Caco-2 (cell line): ENCODE data around the gene BCOR. TPM values are rescaled to one million over a fixed set of nuclear protein-coding genes. Genes with fewer than 3 reads are reported as not detected.

ENCODE experiments used
- BruUV-seq: library from RNA; stranded (reverse); fragments of 400-500 nt; replicated peaks from 2 replicates; lab custom pipeline; 2021; lab: Mats Ljungman, UMichigan
- CTCF ChIA-PET: fragments of 300-600 bp; sonication (Branson Sonifier 250); formaldehyde crosslinking; loops from one replicate; lab custom pipeline; 2022; ENCODE audit warnings: antibody characterized with exemption; lab: Charles Lee
- POLR2A ChIA-PET: fragments of 300-600 bp; sonication (Branson Sonifier 250); formaldehyde crosslinking; loops from one replicate; lab custom pipeline; 2022; ENCODE audit warnings: antibody characterized with exemption; lab: Charles Lee
- DNase-seq, 2 experiments: peaks; one replicate each; pipeline versions ENCODE4 v3.0.0 to v3.0.0-alpha.2; 2020 to 2022
- H3K27me3 ChIP-seq: replicated peaks from 2 replicates; pipeline ENCODE4 v1.6.0; 2011; ENCODE audit warnings: low read length; ENCODE audit not compliant: control insufficient read depth, insufficient read depth
- H3K36me3 ChIP-seq: 2 replicates; pipeline ENCODE4 v1.5.1; 2011; ENCODE audit warnings: low read length; ENCODE audit not compliant: control insufficient read depth, insufficient read depth
- H3K4me1 ChIP-seq: fragments of 250-450 bp; sonication (Bioruptor Pico); 2 replicates; pipeline ENCODE4 v1.5.1; 2020; ENCODE audit warnings: mild to moderate bottlenecking
- H3K4me3 ChIP-seq: 2 replicates; pipeline ENCODE4 v1.5.1; 2011; ENCODE audit warnings: low read depth, mild to moderate bottlenecking, control low read depth, low read length
- H3K9me3 ChIP-seq: fragments of 250-450 bp; sonication (Bioruptor Pico); 2 replicates; pipeline ENCODE4 v1.5.1; 2020; ENCODE audit warnings: mild to moderate bottlenecking, moderate library complexity
- H3K27ac Mint-ChIP-seq: one replicate; pipeline ENCODE4 v1.8.0; 2022; ENCODE audit warnings: mixed read lengths; ENCODE audit not compliant: unreplicated experiment
- H3K27me3 Mint-ChIP-seq: one replicate; pipeline ENCODE4 v1.8.0; 2022; ENCODE audit warnings: mixed read lengths; ENCODE audit not compliant: insufficient read depth, unreplicated experiment
- H3K36me3 Mint-ChIP-seq: one replicate; pipeline ENCODE4 v1.8.0; 2022; ENCODE audit warnings: mild to moderate bottlenecking, mixed read lengths; ENCODE audit not compliant: insufficient read depth, unreplicated experiment
- H3K4me1 Mint-ChIP-seq: one replicate; pipeline ENCODE4 v1.8.0; 2022; ENCODE audit warnings: low read depth, mixed read lengths; ENCODE audit not compliant: unreplicated experiment
- H3K4me3 Mint-ChIP-seq: one replicate; pipeline ENCODE4 v1.8.0; 2022; ENCODE audit warnings: mild to moderate bottlenecking, moderate library complexity, mixed read lengths; ENCODE audit not compliant: unreplicated experiment
- H3K9me3 Mint-ChIP-seq: one replicate; pipeline ENCODE4 v1.8.0; 2022; ENCODE audit warnings: mixed read lengths; ENCODE audit not compliant: unreplicated experiment
- CTCF ChIP-seq, 2 experiments: fragments of 200-600 bp in 1 of 2; IDR thresholded peaks; 1 replicate in 1 of 2; 2 replicates in 1 of 2; pipeline versions ENCODE4 v1.5.1 to v1.8.0; 2011 to 2022; ENCODE audit warnings: antibody characterized with exemption in 1 of 2, control low read depth in 1 of 2, inconsistent platforms in 1 of 2, low read depth in 1 of 2, low read length in 1 of 2, mild to moderate bottlenecking in 1 of 2, moderate library complexity in 1 of 2; ENCODE audit not compliant: insufficient read depth in 1 of 2, severe bottlenecking in 1 of 2, unreplicated experiment in 1 of 2
- intact Hi-C: fragments of 100-400 bp; cut with micrococcal nuclease; formaldehyde crosslinking; loops from one replicate; pipeline ENCODE4 v1.10.0; 2022; ENCODE audit not compliant: unreplicated experiment
- total RNA-seq: library from RNA; stranded (reverse); gene quantifications from 2 replicates; pipeline ENCODE4 v1.2.3, GENCODE V29; 2022

Gene BCOR
- total RNA-seq, 1 experiment from 2014 or later = 16.2 TPM

- Mint-ChIP-seq H3K36me3 (peaks cover 13% of the 10 kb centered on the region), H3K27ac (no peak overlapping the region), H3K4me1 (peaks cover 9% of the 10 kb centered on the region), H3K9me3 (no peaks in the 10 kb centered on the region), H3K27me3 (no peaks in the 10 kb centered on the region), H3K4me3 (no peak overlapping the region)
- Histone ChIP-seq H3K4me3 (no peak overlapping the region), H3K4me1 (peaks cover 15% of the 10 kb centered on the region; the same call in 1 of the 2 replicates), H3K27me3 (no peaks in the 10 kb centered on the region), H3K36me3 (no peaks in the 10 kb centered on the region), H3K9me3 (no peaks in the 10 kb centered on the region)
- ChIA-PET CTCF (no interaction called here), POLR2A (no interaction called here)
- no peak for TF ChIP-seq CTCF (IDR thresholded peaks at IDR 0.05; ENCODE audit: insufficient read depth in 1 of 2, low read depth in 1 of 2, low read length in 1 of 2, severe bottlenecking in 1 of 2, unreplicated experiment in 1 of 2)
- DNase-seq = no peak
- intact Hi-C loops = loop anchor here (10.0 kb wide), 1 partner anchor 355 kb away; no protein-coding TSS in a partner anchor
- no TSS peak for BruUV-seq
These were observed 88.3 kb downstream of the BCOR start for GRCh38 chrX:40009462-40009851.

GRCh38 chrX:40008791-40009461 is 88.8 kb downstream of the BCOR start:
- CTCF ChIA-PET = no interaction called here
- no peak for DNase-seq
- POLR2A ChIA-PET = no interaction called here
- H3K4me1 Mint-ChIP-seq = peaks cover 14% of the 10 kb centered on the region
- no peak overlapping the region for H3K4me3 Mint-ChIP-seq
- peaks cover 18% of the 10 kb centered on the region; the same call in 1 of the 2 replicates for H3K4me1 ChIP-seq
- no peak overlapping the region for H3K27ac Mint-ChIP-seq
- peaks cover 8% of the 10 kb centered on the region for H3K36me3 Mint-ChIP-seq
- H3K36me3 ChIP-seq = no peaks in the 10 kb centered on the region
- H3K27me3 ChIP-seq = no peaks in the 10 kb centered on the region
- no peaks in the 10 kb centered on the region for H3K9me3 ChIP-seq
- no peaks in the 10 kb centered on the region for H3K9me3 Mint-ChIP-seq
- TF ChIP-seq CTCF (IDR thresholded peaks at IDR 0.05; ENCODE audit: insufficient read depth in 1 of 2, low read depth in 1 of 2, low read length in 1 of 2, severe bottlenecking in 1 of 2, unreplicated experiment in 1 of 2) = no peak
- H3K4me3 ChIP-seq = no peak overlapping the region
- no TSS peak for BruUV-seq
- H3K27me3 Mint-ChIP-seq = no peaks in the 10 kb centered on the region
- intact Hi-C loops = loop anchor here (10.0 kb wide), 1 partner anchor 354 kb away; no protein-coding TSS in a partner anchor

- no TSS peak for BruUV-seq
- no peaks in the 10 kb centered on the region for H3K9me3 ChIP-seq
- Mint-ChIP-seq H3K4me3 (peak overlapping the region; percentile 42), H3K4me1 (peaks cover 14% of the 10 kb centered on the region), H3K9me3 (no peaks in the 10 kb centered on the region), H3K36me3 (peaks cover 1% of the 10 kb centered on the region), H3K27me3 (no peaks in the 10 kb centered on the region), H3K27ac (no peak overlapping the region)
- ChIA-PET POLR2A (no interaction called here), CTCF (no interaction called here)
- H3K4me3 ChIP-seq = no peak overlapping the region
- no peak for TF ChIP-seq CTCF (IDR thresholded peaks at IDR 0.05; ENCODE audit: insufficient read depth in 1 of 2, low read depth in 1 of 2, low read length in 1 of 2, severe bottlenecking in 1 of 2, unreplicated experiment in 1 of 2)
- intact Hi-C loops = loop anchor here (10.0 kb wide), 1 partner anchor 353 kb away; no protein-coding TSS in a partner anchor
- no peaks in the 10 kb centered on the region for H3K36me3 ChIP-seq
- no peak for DNase-seq
- H3K27me3 ChIP-seq = no peaks in the 10 kb centered on the region
- H3K4me1 ChIP-seq = peaks cover 22% of the 10 kb centered on the region
These were observed 89.7 kb downstream of the BCOR start for GRCh38 chrX:40007756-40008705.
